ENCODE results near the gene THAP11. TPM values are rescaled to one million over a fixed set of nuclear protein-coding genes. Genes with fewer than 3 reads are reported as not detected.

Gene THAP11
- total and polyA plus RNA-seq, 10 donors = 19.9 to 80.7 (median 31.9) TPM

- H3K27me3 ChIP-seq (replicated peaks in 1 of 7) = no peaks in the 10 kb centered on the region
- H3K27ac ChIP-seq = no peak overlapping the region
- WGBS, 5 donors = 94 to 100% (median 96%) methylated on average over 2 of the region's 2 CpGs
- H3K36me3 ChIP-seq = peaks cover 0 to 21% (median 9%) of the 10 kb centered on the region in 6 donors
- DNase-seq = no peak
- H3K4me1 ChIP-seq = no peaks in the 10 kb centered on the region
- no peak overlapping the region for H3K4me3 ChIP-seq
- TF ChIP-seq POLR2AphosphoS5 (IDR thresholded peaks at IDR 0.05) (no peak), CTCF (IDR thresholded peaks at IDR 0.05 in 8 of 11, conservative IDR thresholded peaks at IDR 0.05 in 3 of 11) (no peak), POLR2A (IDR thresholded peaks at IDR 0.05) (no peak)
- no peaks in the 10 kb centered on the region for H3K9me3 ChIP-seq
- intact Hi-C loops (cut with DNase I; ENCODE audit: low total_unique reads) = no loop called here
These were observed 19.6 kb upstream of the THAP11 start for GRCh38 chr16:67822511-67822910.

DNA sequence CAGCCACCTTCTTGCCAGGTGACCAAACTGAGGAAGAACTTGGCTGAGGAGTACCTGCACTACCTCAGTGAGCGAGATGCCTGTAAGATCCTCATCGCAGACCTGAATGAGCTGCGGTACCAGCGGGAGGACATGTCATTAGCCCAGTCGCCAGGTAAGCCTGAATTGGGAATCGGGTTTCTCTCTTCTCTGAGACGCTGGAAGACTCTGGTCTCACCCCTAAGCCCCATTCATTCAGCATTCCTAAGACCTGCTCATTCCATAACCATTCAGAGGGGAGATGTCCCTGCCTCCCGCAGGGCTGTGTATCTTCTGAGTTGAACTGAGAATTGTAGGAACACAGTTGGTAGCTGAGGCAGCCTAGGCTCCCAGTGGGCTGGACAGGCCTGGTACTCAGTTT lies 17.0 kb upstream of the THAP11 start:
- H3K4me3 ChIP-seq = no peak overlapping the region
- no peaks in the 10 kb centered on the region for H3K4me1 ChIP-seq
- H3K9me3 ChIP-seq = no peaks in the 10 kb centered on the region
- H3K36me3 ChIP-seq = peaks cover 0 to 47% (median 34%) of the 10 kb centered on the region in 6 donors
- intact Hi-C loops (cut with DNase I; ENCODE audit: low total_unique reads) = no loop called here
- 90 to 93% (median 92%) methylated on average over 7 to 8 of the region's 8 CpGs for WGBS, 5 donors
- H3K27me3 ChIP-seq (replicated peaks in 1 of 7) = no peaks in the 10 kb centered on the region
- no peak for DNase-seq
- no peak overlapping the region for H3K27ac ChIP-seq
- no peak for TF ChIP-seq POLR2AphosphoS5 (IDR thresholded peaks at IDR 0.05)
- TF ChIP-seq POLR2A (IDR thresholded peaks at IDR 0.05) = no peak
- TF ChIP-seq CTCF (IDR thresholded peaks at IDR 0.05 in 8 of 11, conservative IDR thresholded peaks at IDR 0.05 in 3 of 11) = no peak

DNA sequence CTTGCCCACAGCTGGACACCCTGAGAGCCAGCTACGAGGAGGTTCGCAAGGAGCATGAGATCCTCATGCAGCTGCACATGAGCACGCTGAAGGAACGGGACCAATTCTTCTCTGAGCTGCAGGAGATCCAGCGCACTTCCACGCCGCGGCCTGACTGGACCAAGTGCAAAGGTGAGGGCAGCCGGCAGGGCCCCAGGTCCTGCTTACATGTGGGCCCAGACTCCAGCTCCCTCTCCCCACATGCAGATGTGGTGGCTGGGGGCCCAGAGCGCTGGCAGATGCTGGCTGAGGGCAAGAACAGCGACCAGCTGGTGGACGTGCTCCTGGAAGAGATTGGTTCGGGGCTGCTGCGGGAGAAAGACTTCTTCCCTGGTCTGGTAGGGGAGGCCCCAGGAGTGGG lies 16.2 kb upstream of the THAP11 start:
- 93 to 97% (median 96%) methylated on average over 3 to 14 of the region's 14 CpGs for WGBS, 5 donors
- intact Hi-C loops (cut with DNase I; ENCODE audit: low total_unique reads) = no loop called here
- no peak for TF ChIP-seq CTCF (IDR thresholded peaks at IDR 0.05 in 8 of 11, conservative IDR thresholded peaks at IDR 0.05 in 3 of 11)
- no peak for TF ChIP-seq POLR2A (IDR thresholded peaks at IDR 0.05)
- no peak for TF ChIP-seq POLR2AphosphoS5 (IDR thresholded peaks at IDR 0.05)
- H3K27me3 ChIP-seq (replicated peaks in 1 of 7) = no peaks in the 10 kb centered on the region
- DNase-seq = no peak
- no peak overlapping the region for H3K4me3 ChIP-seq
- H3K36me3 ChIP-seq = peaks cover 0 to 55% (median 41%) of the 10 kb centered on the region in 6 donors
- H3K4me1 ChIP-seq = no peaks in the 10 kb centered on the region
- no peak overlapping the region for H3K27ac ChIP-seq
- H3K9me3 ChIP-seq = no peaks in the 10 kb centered on the region

GRCh38 chr16:67828651-67829050 lies 13.5 kb upstream of the THAP11 start:
- no peak for DNase-seq
- H3K36me3 ChIP-seq = peaks cover 0 to 69% (median 54%) of the 10 kb centered on the region in 6 donors
- WGBS, 5 donors = 92 to 100% (median 95%) methylated on average over 4 of the region's 4 CpGs
- intact Hi-C loops (cut with DNase I; ENCODE audit: low total_unique reads) = no loop called here
- H3K4me1 ChIP-seq = peaks cover 8 to 20% (median 13%) of the 10 kb centered on the region in 6 donors
- H3K9me3 ChIP-seq = no peaks in the 10 kb centered on the region
- H3K4me3 ChIP-seq = no peak overlapping the region
- no peak overlapping the region for H3K27ac ChIP-seq
- no peaks in the 10 kb centered on the region for H3K27me3 ChIP-seq (replicated peaks in 1 of 7)
- TF ChIP-seq POLR2A (IDR thresholded peaks at IDR 0.05) = no peak
- TF ChIP-seq CTCF (IDR thresholded peaks at IDR 0.05 in 8 of 11, conservative IDR thresholded peaks at IDR 0.05 in 3 of 11) = no peak
- no peak for TF ChIP-seq POLR2AphosphoS5 (IDR thresholded peaks at IDR 0.05)

All from spleen (tissue), 11 donors.